MCF 10A (cell line): ENCODE data around the gene USP38. TPM values are rescaled to one million over a fixed set of nuclear protein-coding genes. Genes with fewer than 3 reads are reported as not detected.
"Not testable (repeated sequence)": the region's sequence is repeated elsewhere in the genome, so short reads cannot be mapped to it uniquely, and the experiment has no call there.

Source experiments
- BruUV-seq: library from RNA; stranded (reverse); fragments of 400-500 nt; replicated peaks from 2 replicates; lab custom pipeline; 2021; lab: Mats Ljungman, UMichigan
- CTCF ChIA-PET: fragments of 300-600 bp; sonication (Branson Sonifier 250); formaldehyde crosslinking; extraction: SDS; loops from one replicate; lab custom pipeline; 2021; ENCODE audit warnings: antibody characterized with exemption, inconsistent platforms; lab: Yijun Ruan, JAX
- POLR2A ChIA-PET: fragments of 300-600, 350-650 bp; sonication (Branson Sonifier 250); formaldehyde crosslinking; extraction: SDS; loops from one replicate; lab custom pipeline; 2020; ENCODE audit warnings: antibody characterized with exemption, inconsistent platforms; lab: Yijun Ruan, JAX
- DNase-seq: peaks from one replicate; pipeline ENCODE4 v3.0.0-alpha.2; 2018; ENCODE audit not compliant: unreplicated experiment
- H3K27ac Mint-ChIP-seq: one replicate; pipeline ENCODE4 v1.8.0; 2022; ENCODE audit warnings: mild to moderate bottlenecking, low read depth, mixed read lengths; ENCODE audit not compliant: unreplicated experiment
- H3K27me3 Mint-ChIP-seq: one replicate; pipeline ENCODE4 v1.8.0; 2022; ENCODE audit warnings: mixed read lengths; ENCODE audit not compliant: insufficient read depth, unreplicated experiment
- H3K36me3 Mint-ChIP-seq: one replicate; pipeline ENCODE4 v1.8.0; 2022; ENCODE audit warnings: mild to moderate bottlenecking, moderate library complexity, mixed read lengths; ENCODE audit not compliant: insufficient read depth, unreplicated experiment
- H3K4me1 Mint-ChIP-seq: one replicate; pipeline ENCODE4 v1.8.0; 2022; ENCODE audit warnings: mixed read lengths; ENCODE audit not compliant: insufficient read depth, unreplicated experiment
- H3K4me3 Mint-ChIP-seq: one replicate; pipeline ENCODE4 v1.8.0; 2022; ENCODE audit warnings: mild to moderate bottlenecking, moderate library complexity, mixed read lengths; ENCODE audit not compliant: unreplicated experiment
- H3K9me3 Mint-ChIP-seq: one replicate; pipeline ENCODE4 v1.8.0; 2022; ENCODE audit warnings: mixed read lengths; ENCODE audit not compliant: unreplicated experiment
- CTCF ChIP-seq: fragments of 200-600 bp; IDR thresholded peaks from one replicate; pipeline ENCODE4 v1.8.0; 2022; ENCODE audit warnings: antibody characterized with exemption, mild to moderate bottlenecking; ENCODE audit not compliant: unreplicated experiment
- intact Hi-C: fragments of 100-400 bp; cut with micrococcal nuclease; formaldehyde crosslinking; loops from 2 replicates; pipeline ENCODE4 v1.14.1; 2022
- total RNA-seq: library from RNA; stranded (reverse); gene quantifications from 2 replicates; pipeline ENCODE4 v1.2.3, GENCODE V29; 2022

Gene USP38
- total RNA-seq, 1 experiment from 2014 or later: 19.4 TPM

DNA sequence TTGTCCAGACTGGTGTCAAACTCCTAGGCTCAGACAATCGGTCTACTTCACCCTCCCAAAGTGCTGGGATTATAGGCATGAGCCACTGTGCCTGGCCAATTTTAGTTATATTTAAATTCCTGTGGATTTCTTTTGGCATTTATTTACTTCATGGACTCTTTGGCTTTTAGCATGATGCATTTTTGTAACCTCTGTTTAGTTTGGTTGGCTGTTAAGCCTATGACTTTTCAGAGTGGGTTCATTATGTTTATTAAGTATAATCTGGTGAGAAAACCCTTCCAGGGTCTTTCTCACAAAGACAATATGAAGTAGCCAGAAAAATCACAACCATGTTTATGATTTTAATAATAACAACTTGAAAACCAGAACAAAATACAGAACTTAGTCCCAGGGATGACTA, 49.4 kb downstream of the USP38 start:
- Mint-ChIP-seq H3K36me3 (no peaks in the 10 kb centered on the region), H3K9me3 (no peaks in the 10 kb centered on the region), H3K27me3 (no peaks in the 10 kb centered on the region), H3K4me1 (peaks cover 4% of the 10 kb centered on the region), H3K27ac (no peak overlapping the region), H3K4me3 (no peak overlapping the region)
- intact Hi-C loops: no loop called here
- no peak for DNase-seq
- ChIA-PET CTCF (no interaction called here), POLR2A (no interaction called here)
- BruUV-seq: no TSS peak
- TF ChIP-seq CTCF: no peak

DNA sequence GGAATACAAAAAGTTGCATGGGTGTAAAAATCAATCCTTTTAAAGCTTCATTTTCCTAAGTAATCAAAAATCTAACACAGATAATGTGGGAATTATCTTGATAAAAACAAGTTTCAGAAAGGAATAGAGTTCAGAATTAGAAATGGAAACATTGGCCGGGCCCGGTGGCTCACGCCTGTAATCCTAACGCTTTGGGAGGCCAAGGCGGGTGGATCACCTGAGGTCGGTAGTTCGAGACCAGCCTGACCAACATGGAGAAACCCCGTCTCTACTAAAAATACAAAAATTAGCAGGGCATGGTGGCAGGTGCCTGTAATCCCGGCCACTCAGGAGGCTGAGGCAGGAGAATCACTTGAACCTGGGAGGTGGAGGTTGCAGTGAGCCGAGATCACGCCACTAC, 52.5 kb downstream of the USP38 start:
- POLR2A ChIA-PET, H3K4me3 Mint-ChIP-seq, H3K27me3 Mint-ChIP-seq, H3K4me1 Mint-ChIP-seq, BruUV-seq, CTCF ChIA-PET, intact Hi-C loops, H3K36me3 Mint-ChIP-seq, DNase-seq, H3K9me3 Mint-ChIP-seq, H3K27ac Mint-ChIP-seq: not testable (repeated sequence)

- ChIA-PET POLR2A (interaction anchor here (1.1 to 2.1 kb wide), 4 partner anchors 10 to 17 kb away, joined by 3 to 6 read pairs (median 4); no protein-coding TSS in a partner anchor), CTCF (interaction anchor here (0.8 to 1.4 kb wide), 6 partner anchors 10 to 135 kb away, joined by 3 to 5 read pairs (median 4); no protein-coding TSS in a partner anchor)
- Mint-ChIP-seq H3K27ac (peak overlapping the region; percentile 49), H3K36me3 (no peaks in the 10 kb centered on the region), H3K9me3 (no peaks in the 10 kb centered on the region), H3K4me3 (no peak overlapping the region), H3K27me3 (no peaks in the 10 kb centered on the region), H3K4me1 (peaks cover 8% of the 10 kb centered on the region)
- no TSS peak for BruUV-seq
- intact Hi-C loops: no loop called here
- no peak for TF ChIP-seq CTCF
- DNase-seq: no peak
These were observed 56.4 kb downstream of the USP38 start for GRCh38 chr4:143240939-143241679.

DNA sequence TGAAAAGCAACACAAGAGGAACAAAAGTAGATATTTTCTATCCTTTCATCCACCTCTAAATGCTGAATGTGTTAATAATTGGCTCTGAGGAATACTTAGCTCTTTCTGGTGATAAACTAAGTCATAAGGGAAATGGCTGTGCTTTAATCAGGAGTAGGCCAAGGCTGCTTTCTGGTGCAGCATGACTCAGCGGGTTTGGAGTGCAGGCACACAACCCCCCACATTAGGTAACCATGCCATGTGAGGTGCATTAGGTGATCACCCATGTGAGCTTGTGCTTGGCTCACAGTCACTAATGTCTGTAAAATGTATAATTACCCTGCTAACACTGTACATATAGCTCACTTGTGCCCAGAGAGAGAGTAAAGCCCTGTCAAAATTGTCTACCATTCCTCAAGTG, 57.2 kb downstream of the USP38 start:
- H3K27me3 Mint-ChIP-seq: no peaks in the 10 kb centered on the region
- intact Hi-C loops: no loop called here
- no peaks in the 10 kb centered on the region for H3K36me3 Mint-ChIP-seq
- H3K9me3 Mint-ChIP-seq: peaks cover 5% of the 10 kb centered on the region
- H3K27ac Mint-ChIP-seq: peak overlapping the region; percentile 49
- DNase-seq: peak; percentile 49
- H3K4me3 Mint-ChIP-seq: no peak overlapping the region
- TF ChIP-seq CTCF: no peak
- BruUV-seq: no TSS peak
- H3K4me1 Mint-ChIP-seq: peaks cover 8% of the 10 kb centered on the region
- ChIA-PET CTCF (interaction anchor here (1.2 to 1.4 kb wide), 4 partner anchors 11 to 103 kb away, joined by 3 to 5 read pairs (median 3); no protein-coding TSS in a partner anchor), POLR2A (interaction anchor here (1.0 to 2.1 kb wide), 3 partner anchors 9 to 18 kb away, joined by 4 to 6 read pairs (median 5); no protein-coding TSS in a partner anchor)
